Tibial nerve (tissue), 4 donors: ENCODE measurements around the gene AMMECR1L. TPM values are rescaled to one million over a fixed set of nuclear protein-coding genes. Genes with fewer than 3 reads are reported as not detected.

Experiments
- DNase-seq, 2 donors: peaks; one replicate each; pipeline ENCODE4 v3.0.0-alpha.2; 2019; ENCODE audit warnings: low spot score in 2 of 2
- H3K27ac ChIP-seq, 4 donors: fragments of 200-600 bp; sonication (generic) in 3 of 4; one replicate each; pipeline ENCODE4 v1.5.1; 2017 to 2019; ENCODE audit warnings: mild to moderate bottlenecking in 1 of 4
- H3K27me3 ChIP-seq, 2 donors: fragments of 200-600 bp; sonication (generic) in 1 of 2; one replicate each; pipeline versions ENCODE4 v1.5.1 to v1.6.0; 2017 to 2019
- H3K36me3 ChIP-seq, 3 donors: fragments of 200-600 bp; sonication (generic); one replicate each; pipeline ENCODE4 v1.5.1; 2018 to 2019
- H3K4me1 ChIP-seq, 4 donors: fragments of 200-600 bp; sonication (generic) in 3 of 4; one replicate each; pipeline ENCODE4 v1.5.1; 2017 to 2019
- H3K4me3 ChIP-seq, 4 donors: fragments of 200-600 bp; sonication (generic) in 3 of 4; one replicate each; pipeline ENCODE4 v1.5.1; 2017 to 2019; ENCODE audit warnings: mild to moderate bottlenecking in 1 of 4, moderate library complexity in 1 of 4
- H3K9me3 ChIP-seq, 4 donors: fragments of 200-600 bp; sonication (generic) in 3 of 4; one replicate each; pipeline ENCODE4 v1.5.1; 2017 to 2019
- EP300 ChIP-seq, 2 donors: sonication (generic); formaldehyde crosslinking; IDR thresholded peaks; one replicate each; pipeline ENCODE4 v1.6.1; 2017; ENCODE audit warnings: antibody characterized with exemption in 2 of 2, mild to moderate bottlenecking in 1 of 2
- POLR2A ChIP-seq, 2 donors: fragments of 450-650 bp; IDR thresholded peaks; one replicate each; pipeline ENCODE4 v1.6.1; 2017; ENCODE audit warnings: antibody characterized with exemption in 2 of 2, mild to moderate bottlenecking in 2 of 2, moderate library complexity in 2 of 2
- WGBS, 2 donors: methylation state at CpG; one replicate each; pipeline ENCODE4 v1.1.5; 2018; 5-methylcytosine and 5-hydroxymethylcytosine counted together
- total RNA-seq, 4 donors: library from RNA; depleted of rRNA; stranded (reverse); fragments of >200 nt; gene quantifications; one replicate each; pipeline ENCODE4 v1.1.0, GENCODE V29; 2016
- TF ChIP-seq, protein P1 (sequence below), 5 experiments: fragments of 200-600 bp in 3 of 5; fragments of 450-650 bp in 2 of 5; sonication (generic) in 3 of 5; IDR thresholded peaks; one replicate each; pipeline ENCODE4 v1.5.1; 2016 to 2019; ENCODE audit warnings: antibody characterized with exemption in 5 of 5, mild to moderate bottlenecking in 3 of 5, moderate library complexity in 2 of 5

AMMECR1L gene
- total RNA-seq, 4 donors from 2014 or later, result 12.9 to 15.1 (median 14.3) TPM

- H3K4me3 ChIP-seq, result no peak overlapping the region
- no peaks in the 10 kb centered on the region for H3K27me3 ChIP-seq
- no peak for DNase-seq
- H3K9me3 ChIP-seq, result no peaks in the 10 kb centered on the region
- TF ChIP-seq POLR2A (IDR thresholded peaks at IDR 0.05) (no peak), EP300 (IDR thresholded peaks at IDR 0.05) (no peak)
- TF ChIP-seq, protein P1, sequence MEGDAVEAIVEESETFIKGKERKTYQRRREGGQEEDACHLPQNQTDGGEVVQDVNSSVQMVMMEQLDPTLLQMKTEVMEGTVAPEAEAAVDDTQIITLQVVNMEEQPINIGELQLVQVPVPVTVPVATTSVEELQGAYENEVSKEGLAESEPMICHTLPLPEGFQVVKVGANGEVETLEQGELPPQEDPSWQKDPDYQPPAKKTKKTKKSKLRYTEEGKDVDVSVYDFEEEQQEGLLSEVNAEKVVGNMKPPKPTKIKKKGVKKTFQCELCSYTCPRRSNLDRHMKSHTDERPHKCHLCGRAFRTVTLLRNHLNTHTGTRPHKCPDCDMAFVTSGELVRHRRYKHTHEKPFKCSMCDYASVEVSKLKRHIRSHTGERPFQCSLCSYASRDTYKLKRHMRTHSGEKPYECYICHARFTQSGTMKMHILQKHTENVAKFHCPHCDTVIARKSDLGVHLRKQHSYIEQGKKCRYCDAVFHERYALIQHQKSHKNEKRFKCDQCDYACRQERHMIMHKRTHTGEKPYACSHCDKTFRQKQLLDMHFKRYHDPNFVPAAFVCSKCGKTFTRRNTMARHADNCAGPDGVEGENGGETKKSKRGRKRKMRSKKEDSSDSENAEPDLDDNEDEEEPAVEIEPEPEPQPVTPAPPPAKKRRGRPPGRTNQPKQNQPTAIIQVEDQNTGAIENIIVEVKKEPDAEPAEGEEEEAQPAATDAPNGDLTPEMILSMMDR (IDR thresholded peaks at IDR 0.05), result no peak
- no peak overlapping the region for H3K27ac ChIP-seq
- H3K36me3 ChIP-seq, result peaks cover 0 to 87% (median 12%) of the 10 kb centered on the region in 3 donors
- H3K4me1 ChIP-seq, result no peaks in the 10 kb centered on the region
Observed at GRCh38 chr2:127865926-127866325, 19.8 kb downstream of the AMMECR1L start.

DNA sequence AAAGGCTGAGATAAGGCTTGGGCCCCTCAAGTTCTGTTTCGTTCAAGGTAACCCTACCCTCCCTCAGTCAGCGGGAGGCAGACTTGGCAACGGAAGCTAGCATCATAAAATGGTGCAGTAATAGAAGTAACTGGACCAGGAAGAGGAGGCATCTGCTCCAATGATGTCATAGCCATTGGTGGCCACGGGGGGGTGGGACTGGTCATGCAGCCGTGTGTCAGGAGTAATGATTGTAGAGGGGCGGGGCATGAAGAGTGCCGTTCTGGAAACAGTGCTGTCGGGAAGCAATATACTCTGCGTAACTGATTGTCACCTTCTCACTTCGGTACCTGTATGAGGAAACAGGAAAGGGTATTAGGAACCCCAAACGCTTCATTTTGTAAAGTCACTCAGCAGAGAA is 20.9 kb downstream of the AMMECR1L start:
- DNase-seq, result no peak
- WGBS, 2 donors, result 73% methylated on average over 11 of the region's 11 CpGs
- H3K36me3 ChIP-seq, result peaks cover 0 to 77% (median 12%) of the 10 kb centered on the region in 3 donors
- H3K4me3 ChIP-seq, result no peak overlapping the region
- TF ChIP-seq POLR2A (IDR thresholded peaks at IDR 0.05) (no peak), EP300 (IDR thresholded peaks at IDR 0.05) (no peak)
- TF ChIP-seq, protein P1 (IDR thresholded peaks at IDR 0.05), result no peak
- H3K27me3 ChIP-seq, result no peaks in the 10 kb centered on the region
- H3K9me3 ChIP-seq, result no peaks in the 10 kb centered on the region
- H3K4me1 ChIP-seq, result peaks cover 0 to 3% (median under 1%) of the 10 kb centered on the region in 4 donors
- H3K27ac ChIP-seq, result no peak overlapping the region

GRCh38 chr2:127862228-127862627 is 23.5 kb downstream of the AMMECR1L start:
- Histone ChIP-seq H3K9me3 (no peaks in the 10 kb centered on the region), H3K4me3 (no peak overlapping the region), H3K27ac (no peak overlapping the region), H3K4me1 (peaks cover 0 to 15% (median 3%) of the 10 kb centered on the region in 4 donors), H3K27me3 (no peaks in the 10 kb centered on the region), H3K36me3 (peaks cover 0 to 50% (median 12%) of the 10 kb centered on the region in 3 donors)
- no peak for DNase-seq
- TF ChIP-seq EP300 (IDR thresholded peaks at IDR 0.05) (no peak), POLR2A (IDR thresholded peaks at IDR 0.05) (no peak)
- TF ChIP-seq, protein P1 (IDR thresholded peaks at IDR 0.05), result no peak
- WGBS, 2 donors, result 89 to 93% methylated on average over 15 of the region's 15 CpGs

DNA sequence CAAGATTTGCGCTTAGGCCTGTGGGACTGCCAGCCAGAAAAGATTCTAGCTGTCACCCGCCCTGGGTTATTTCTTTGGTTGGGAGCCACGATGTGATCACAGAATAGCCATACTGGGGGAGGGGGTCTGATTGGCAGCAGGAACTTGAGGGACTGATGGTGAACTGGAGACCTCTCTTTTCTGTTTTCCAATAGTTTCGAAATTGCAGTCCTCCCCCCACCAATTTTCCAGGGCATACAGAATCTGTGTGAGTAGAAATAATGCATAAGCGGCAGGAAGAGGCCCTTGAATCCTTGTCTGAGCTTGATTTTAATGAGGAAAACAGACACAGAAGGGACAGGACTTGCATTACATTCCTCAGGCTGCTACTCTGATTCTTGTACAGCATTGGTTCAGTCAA is 25.6 kb downstream of the AMMECR1L start:
- TF ChIP-seq, protein P1 (IDR thresholded peaks at IDR 0.05), result no peak
- TF ChIP-seq EP300 (IDR thresholded peaks at IDR 0.05), result no peak
- Histone ChIP-seq H3K36me3 (peaks cover 0 to 29% (median 12%) of the 10 kb centered on the region in 3 donors), H3K27me3 (no peaks in the 10 kb centered on the region), H3K27ac (no peak overlapping the region), H3K4me3 (no peak overlapping the region), H3K4me1 (peaks cover 0 to 36% (median 8%) of the 10 kb centered on the region in 4 donors), H3K9me3 (no peaks in the 10 kb centered on the region)
- DNase-seq, result no peak
- 32 to 43% methylated on average over 5 of the region's 5 CpGs for WGBS, 2 donors

DNA sequence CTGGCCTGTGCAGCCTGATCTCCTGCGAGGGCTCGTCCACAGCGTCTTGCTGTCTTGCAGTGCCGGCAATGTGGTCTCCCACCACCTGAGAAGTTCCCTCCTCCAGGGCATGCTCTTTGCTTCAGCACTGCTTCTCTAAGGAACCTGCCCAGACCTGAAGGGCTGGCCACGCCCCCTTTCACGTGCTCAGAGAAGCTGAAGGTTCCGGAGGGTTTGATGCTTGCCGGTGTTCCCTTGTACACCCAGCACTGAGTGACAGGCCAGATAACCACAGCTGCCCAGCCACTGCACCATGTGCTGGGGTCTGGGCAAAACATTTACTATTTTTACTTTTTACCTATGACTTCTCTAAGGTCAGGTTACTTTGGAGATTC is 26.1 kb downstream of the AMMECR1L start:
- H3K27ac ChIP-seq, result no peak overlapping the region
- H3K36me3 ChIP-seq, result peaks cover 0 to 25% (median 9%) of the 10 kb centered on the region in 3 donors
- peaks cover 0 to 41% (median 8%) of the 10 kb centered on the region in 4 donors for H3K4me1 ChIP-seq

More for the DNA sequence above, 26.1 kb downstream of the AMMECR1L start:
- TF ChIP-seq, protein P1 (IDR thresholded peaks at IDR 0.05), result no peak
- TF ChIP-seq EP300 (IDR thresholded peaks at IDR 0.05), result no peak
- TF ChIP-seq POLR2A (IDR thresholded peaks at IDR 0.05), result no peak
- DNase-seq, result no peak
- Histone ChIP-seq H3K27me3 (no peaks in the 10 kb centered on the region), H3K4me3 (no peak overlapping the region), H3K9me3 (no peaks in the 10 kb centered on the region)
- 19 to 27% methylated on average over 8 of the region's 8 CpGs for WGBS, 2 donors
